Endothelial cell (in vitro differentiated cells): ENCODE results near the gene RBM15B. TPM values are rescaled to one million over a fixed set of nuclear protein-coding genes. Genes with fewer than 3 reads are reported as not detected.

ENCODE experiments used
- DNase-seq: peaks from one replicate; pipeline ENCODE4 v3.0.0; 2021; ENCODE audit warnings: low spot score
- H3K27ac Mint-ChIP-seq: one replicate; pipeline ENCODE4 v1.8.0; 2021; ENCODE audit warnings: mixed read lengths, inconsistent platforms; ENCODE audit not compliant: unreplicated experiment
- H3K27me3 Mint-ChIP-seq: one replicate; pipeline ENCODE4 v1.8.0; 2021; ENCODE audit warnings: mild to moderate bottlenecking, moderate library complexity, mixed read lengths, inconsistent platforms; ENCODE audit not compliant: unreplicated experiment
- H3K36me3 Mint-ChIP-seq: one replicate; pipeline ENCODE4 v1.8.0; 2021; ENCODE audit warnings: mild to moderate bottlenecking, low read depth, mixed read lengths, inconsistent platforms; ENCODE audit not compliant: unreplicated experiment
- H3K4me1 Mint-ChIP-seq: one replicate; pipeline ENCODE4 v1.8.0; 2021; ENCODE audit warnings: mild to moderate bottlenecking, mixed read lengths, inconsistent platforms; ENCODE audit not compliant: unreplicated experiment
- H3K4me3 Mint-ChIP-seq: one replicate; pipeline ENCODE4 v1.8.0; 2021; ENCODE audit warnings: mild to moderate bottlenecking, mixed read lengths, inconsistent platforms; ENCODE audit not compliant: unreplicated experiment
- H3K9me3 Mint-ChIP-seq: one replicate; pipeline ENCODE4 v1.8.0; 2021; ENCODE audit warnings: mixed read lengths, inconsistent platforms; ENCODE audit not compliant: unreplicated experiment
- CTCF ChIP-seq: fragments of 200-600 bp; sonication (generic); IDR thresholded peaks from one replicate; pipeline ENCODE4 v1.5.0; 2021; ENCODE audit warnings: antibody characterized with exemption; ENCODE audit not compliant: unreplicated experiment
- total RNA-seq: library from RNA; stranded (reverse); fragmentation: NEBNext Ultra II Directional; extraction: Animal tissue kit (Norgen Biotek cat#: 25700); gene quantifications from one replicate; pipeline ENCODE4 v1.2.1, GENCODE V29; 2021; ENCODE audit not compliant: unreplicated experiment

RBM15B gene
- total RNA-seq, 1 donor from 2014 or later: 50.7 TPM

- Mint-ChIP-seq H3K4me3 (no peak overlapping the region), H3K9me3 (no peaks in the 10 kb centered on the region), H3K27ac (no peak overlapping the region), H3K4me1 (no peaks in the 10 kb centered on the region), H3K36me3 (peaks cover 8% of the 10 kb centered on the region), H3K27me3 (no peaks in the 10 kb centered on the region)
- no peak for DNase-seq
- no peak for TF ChIP-seq CTCF
These were observed 38.1 kb downstream of the RBM15B start for GRCh38 chr3:51429138-51429537.

- no peak for TF ChIP-seq CTCF
- no peaks in the 10 kb centered on the region for H3K9me3 Mint-ChIP-seq
- no peak overlapping the region for H3K4me3 Mint-ChIP-seq
- no peak for DNase-seq
- H3K36me3 Mint-ChIP-seq: peaks cover 3% of the 10 kb centered on the region
- H3K27me3 Mint-ChIP-seq: no peaks in the 10 kb centered on the region
- H3K27ac Mint-ChIP-seq: no peak overlapping the region
- no peaks in the 10 kb centered on the region for H3K4me1 Mint-ChIP-seq
These were observed 43.0 kb downstream of the RBM15B start for GRCh38 chr3:51434110-51434509.

GRCh38 chr3:51434746-51435327 lies 43.8 kb downstream of the RBM15B start:
- H3K27me3 Mint-ChIP-seq: no peaks in the 10 kb centered on the region
- no peaks in the 10 kb centered on the region for H3K4me1 Mint-ChIP-seq
- DNase-seq: peak; percentile 50
- peaks cover 3% of the 10 kb centered on the region for H3K36me3 Mint-ChIP-seq
- peak; percentile 57 for TF ChIP-seq CTCF
- H3K9me3 Mint-ChIP-seq: no peaks in the 10 kb centered on the region
- H3K4me3 Mint-ChIP-seq: no peak overlapping the region
- no peak overlapping the region for H3K27ac Mint-ChIP-seq

GRCh38 chr3:51436998-51437639 lies 46.0 kb downstream of the RBM15B start:
- no peaks in the 10 kb centered on the region for H3K4me1 Mint-ChIP-seq
- no peak for DNase-seq
- TF ChIP-seq CTCF: no peak

GRCh38 chr3:51441282-51442030 lies 50.4 kb downstream of the RBM15B start:
- H3K9me3 Mint-ChIP-seq: no peaks in the 10 kb centered on the region
- H3K4me1 Mint-ChIP-seq: no peaks in the 10 kb centered on the region
- H3K4me3 Mint-ChIP-seq: no peak overlapping the region
- H3K27ac Mint-ChIP-seq: no peak overlapping the region
- peaks cover 13% of the 10 kb centered on the region for H3K36me3 Mint-ChIP-seq
- H3K27me3 Mint-ChIP-seq: no peaks in the 10 kb centered on the region
- TF ChIP-seq CTCF: no peak
- DNase-seq: no peak

More at GRCh38 chr3:51436998-51437639, 46.0 kb downstream of the RBM15B start:
- Mint-ChIP-seq H3K36me3 (peaks cover 15% of the 10 kb centered on the region), H3K27ac (no peak overlapping the region), H3K9me3 (no peaks in the 10 kb centered on the region), H3K4me3 (no peak overlapping the region), H3K27me3 (no peaks in the 10 kb centered on the region)
